ACC112 (cell line): ENCODE results near the gene KMT2C.

ENCODE experiments used
- H2AFZ ChIP-seq: fragments of 200-600 bp; sonication (generic); one replicate; pipeline ENCODE4 v1.6.0; 2017; ENCODE audit warnings: antibody characterized with exemption, low read length; ENCODE audit not compliant: unreplicated experiment
- H3K27ac ChIP-seq: fragments of 200-600 bp; sonication (generic); 2 replicates; pipeline ENCODE4 v1.5.1; 2014; ENCODE audit warnings: low read depth, mild to moderate bottlenecking, antibody characterized with exemption, low read length, moderate library complexity
- H3K27me3 ChIP-seq: fragments of 200-600 bp; sonication (generic); 2 replicates; pipeline ENCODE4 v1.6.1; 2014; ENCODE audit warnings: mild to moderate bottlenecking, antibody characterized with exemption, low read length, moderate library complexity, mixed read lengths; ENCODE audit not compliant: insufficient read depth
- H3K36me3 ChIP-seq: fragments of 200-600 bp; sonication (generic); 2 replicates; pipeline ENCODE4 v1.6.1; 2016; ENCODE audit warnings: mild to moderate bottlenecking, antibody characterized with exemption, low read length, moderate library complexity, mixed read lengths; ENCODE audit not compliant: insufficient read depth
- H3K4me1 ChIP-seq: fragments of 200-600 bp; sonication (generic); one replicate; pipeline ENCODE4 v1.6.1; 2016; ENCODE audit warnings: low read length, mixed read lengths; ENCODE audit not compliant: insufficient read depth, unreplicated experiment, control insufficient read depth
- H3K4me3 ChIP-seq: fragments of 200-600 bp; sonication (generic); 2 replicates; pipeline ENCODE4 v1.5.1; 2014; ENCODE audit warnings: mild to moderate bottlenecking, low read depth, low read length
- H3K79me2 ChIP-seq: fragments of 200-600 bp; sonication (generic); one replicate; pipeline ENCODE4 v1.6.0; 2016; ENCODE audit warnings: low read length; ENCODE audit not compliant: control insufficient read depth, unreplicated experiment, insufficient read depth

Gene KMT2C

GRCh38 chr7:152086513-152086912, 349.3 kb downstream of the KMT2C start:
- H2AFZ ChIP-seq = no peak overlapping the region
- peaks cover 5% of the 10 kb centered on the region; the same call in 1 of the 2 replicates for H3K36me3 ChIP-seq
- no peak overlapping the region for H3K27ac ChIP-seq
- H3K4me1 ChIP-seq = no peaks in the 10 kb centered on the region
- H3K4me3 ChIP-seq = no peak overlapping the region
- H3K79me2 ChIP-seq = no peaks in the 10 kb centered on the region
- no peaks in the 10 kb centered on the region for H3K27me3 ChIP-seq

GRCh38 chr7:152085131-152085530, 350.7 kb downstream of the KMT2C start:
- Histone ChIP-seq H3K4me3 (no peak overlapping the region), H3K4me1 (peaks cover 1% of the 10 kb centered on the region), H3K79me2 (no peaks in the 10 kb centered on the region)

More at GRCh38 chr7:152085131-152085530, 350.7 kb downstream of the KMT2C start:
- H2AFZ ChIP-seq = no peak overlapping the region
- H3K36me3 ChIP-seq = peaks cover 5% of the 10 kb centered on the region; the same call in 1 of the 2 replicates
- no peaks in the 10 kb centered on the region for H3K27me3 ChIP-seq
- no peak overlapping the region for H3K27ac ChIP-seq
